HG03439 (cell line): ENCODE results near the gene SLC9A6.

Experiments
- ATAC-seq: cut with Tn5 transposase; IDR thresholded peaks from one replicate; pipeline ENCODE4 v1.9.1; 2021; ENCODE audit warnings: mild to moderate bottlenecking, moderate library complexity; ENCODE audit not compliant: unreplicated experiment

The SLC9A6 gene

DNA sequence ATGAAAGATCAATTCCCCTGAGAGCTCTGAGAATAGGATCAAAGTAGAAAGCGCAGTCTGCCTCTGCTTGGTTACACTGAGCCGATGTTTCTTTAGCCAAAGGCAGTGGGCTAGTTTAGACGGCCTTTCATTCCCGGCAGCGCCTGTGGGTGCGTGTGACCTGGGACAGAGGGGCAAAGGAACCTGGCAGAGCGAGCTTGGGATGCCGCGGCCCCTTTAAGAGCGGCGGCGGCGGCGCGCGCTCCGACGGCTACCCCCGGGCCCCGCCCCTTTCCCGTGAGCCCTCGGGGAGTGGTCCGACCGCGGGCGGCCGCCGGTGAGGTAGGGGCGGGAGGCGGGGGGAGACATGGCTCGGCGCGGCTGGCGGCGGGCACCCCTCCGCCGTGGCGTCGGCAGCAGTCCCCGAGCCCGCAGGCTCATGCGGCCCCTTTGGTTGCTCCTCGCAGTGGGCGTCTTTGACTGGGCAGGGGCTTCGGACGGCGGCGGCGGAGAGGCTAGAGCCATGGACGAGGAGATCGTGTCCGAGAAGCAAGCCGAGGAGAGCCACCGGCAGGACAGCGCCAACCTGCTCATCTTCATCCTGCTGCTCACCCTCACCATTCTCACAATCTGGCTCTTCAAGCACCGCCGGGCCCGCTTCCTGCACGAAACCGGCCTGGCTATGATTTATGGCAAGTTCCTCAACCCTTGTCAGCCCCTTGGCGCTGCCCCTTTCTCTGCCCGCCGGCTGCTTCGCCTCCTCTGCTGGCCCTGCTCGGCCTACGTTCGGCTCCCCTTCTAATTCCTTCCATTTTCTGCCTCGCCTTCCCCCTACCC, at the start of gene SLC9A6:
SLC9A6 (plus strand) TSS at position 279 of the 816 bp plus-strand sequence; CDS start at position 503, 224 bp downstream.
- peak; percentile 95 for ATAC-seq

- ATAC-seq: no peak
Measured at GRCh38 chrX:135944486-135944885, 40.7 kb upstream of the SLC9A6 start.

DNA sequence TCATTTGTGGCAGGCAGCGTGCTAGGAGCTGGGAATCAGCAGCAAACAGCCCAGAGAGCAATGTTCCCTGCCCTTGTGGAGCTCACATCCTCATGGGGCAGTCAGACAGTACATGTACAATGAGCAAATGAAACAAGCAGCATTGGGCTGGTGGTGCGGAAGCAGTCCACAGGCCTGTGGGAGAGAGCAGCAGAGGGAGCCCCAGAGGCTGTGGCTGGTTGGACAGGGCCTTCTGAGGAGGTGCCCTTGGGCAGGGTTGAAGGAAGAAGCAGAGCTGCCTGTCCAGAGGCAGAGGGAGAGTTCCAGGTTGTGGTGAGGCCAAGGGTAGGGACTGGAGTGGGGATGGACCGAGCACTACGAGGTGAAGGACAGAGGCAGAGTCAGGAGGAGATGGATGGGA, 33.9 kb upstream of the SLC9A6 start:
- ATAC-seq: no peak

GRCh38 chrX:135973025-135973547, 12.1 kb upstream of the SLC9A6 start:
- no peak for ATAC-seq

DNA sequence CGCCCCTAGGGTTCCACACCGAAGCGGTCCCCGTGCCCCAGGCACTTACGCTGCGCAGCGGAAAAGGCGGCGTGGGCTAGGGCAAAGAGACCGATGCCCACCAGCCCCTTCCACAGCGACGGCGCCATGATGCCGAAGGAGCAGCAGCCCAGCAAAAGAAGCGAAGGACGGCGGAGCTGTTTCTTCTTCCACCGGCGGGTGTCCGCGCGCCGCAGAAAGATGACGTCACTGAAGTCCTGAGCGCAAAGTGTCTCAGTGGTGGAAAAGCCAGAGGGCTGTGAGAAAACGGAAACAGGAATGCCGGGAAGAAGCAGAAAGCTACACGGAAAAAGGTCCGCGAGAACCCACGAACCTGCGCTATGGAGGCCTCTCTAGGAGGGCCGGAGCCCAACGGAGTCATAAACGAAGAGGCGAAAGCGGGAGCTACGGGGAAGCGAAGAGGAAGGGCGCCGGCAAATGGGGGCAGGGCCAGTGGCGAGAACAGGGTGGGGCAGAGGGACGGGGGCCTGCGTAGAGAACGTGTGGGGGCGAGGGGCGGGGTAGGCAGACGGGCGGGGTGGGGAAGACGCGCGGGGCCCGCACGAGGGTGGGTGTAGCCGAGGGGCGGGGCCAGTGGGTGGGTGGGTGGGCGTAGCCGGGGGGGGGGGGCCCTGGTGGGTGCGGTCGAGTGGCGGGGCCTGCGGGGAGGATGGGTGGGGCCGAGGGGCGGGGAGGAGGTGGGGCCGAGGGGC, 11.5 kb upstream of the SLC9A6 start, which contains the start of gene MMGT1:
MMGT1 (minus strand) TSS at position 441 of the 731 bp plus-strand sequence; CDS start at position 128, 313 bp downstream.
- peak; percentile 85 for ATAC-seq

- ATAC-seq: no peak
Measured at GRCh38 chrX:135974279-135974856, 10.9 kb upstream of the SLC9A6 start.

DNA sequence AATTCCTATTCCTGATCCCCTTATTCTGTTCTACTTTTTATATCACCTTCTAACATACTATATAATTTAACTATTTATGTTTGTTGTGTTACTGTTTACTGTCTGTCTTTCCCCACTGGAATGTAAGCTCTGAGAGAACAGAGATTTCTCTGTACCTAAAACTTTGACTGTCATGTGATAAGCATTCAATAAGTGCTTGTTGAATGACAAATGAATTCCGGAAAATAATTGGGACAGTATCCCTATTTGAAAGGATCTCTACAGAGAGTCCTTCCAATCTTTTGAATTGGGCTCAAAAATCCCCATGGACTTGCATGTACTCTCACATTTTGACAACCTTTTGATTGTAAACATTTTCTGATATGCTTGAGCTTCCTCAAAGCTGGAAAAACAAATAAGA, 9.8 kb upstream of the SLC9A6 start:
- no peak for ATAC-seq

- no peak for ATAC-seq
Measured at GRCh38 chrX:135977611-135978010, 7.6 kb upstream of the SLC9A6 start.

GRCh38 chrX:135981010-135981409, 4.2 kb upstream of the SLC9A6 start:
- no peak for ATAC-seq

- no peak for ATAC-seq
Measured at GRCh38 chrX:135981668-135982067, 3.6 kb upstream of the SLC9A6 start.

DNA sequence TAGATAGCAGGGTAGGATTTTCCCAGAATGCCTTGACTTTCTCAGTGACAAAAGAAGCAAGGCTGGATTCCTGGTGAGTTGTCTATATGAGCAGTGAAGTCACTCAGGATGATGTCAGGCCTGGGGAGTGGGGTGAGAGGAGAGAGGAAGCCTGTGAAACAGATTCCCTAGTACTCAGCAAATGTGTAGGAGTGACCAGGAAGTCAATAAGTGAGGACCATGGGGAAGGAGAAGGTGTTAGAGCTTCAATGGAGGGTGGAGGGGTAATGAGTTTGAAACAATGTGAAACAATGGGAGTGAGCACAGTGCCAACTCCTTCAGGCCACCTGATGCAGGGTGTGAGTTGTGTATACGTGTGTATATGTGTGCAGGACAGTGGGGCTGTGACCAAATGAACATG, 2.4 kb upstream of the SLC9A6 start:
- ATAC-seq: no peak

- ATAC-seq: no peak
Measured at GRCh38 chrX:135984256-135984655, 979 bp upstream of the SLC9A6 start.

GRCh38 chrX:135984791-135985156, 461 bp upstream of the SLC9A6 start:
- peak; percentile 7 for ATAC-seq

- ATAC-seq: no peak
Measured at GRCh38 chrX:135985973-135986310, 707 bp downstream of the SLC9A6 start.

DNA sequence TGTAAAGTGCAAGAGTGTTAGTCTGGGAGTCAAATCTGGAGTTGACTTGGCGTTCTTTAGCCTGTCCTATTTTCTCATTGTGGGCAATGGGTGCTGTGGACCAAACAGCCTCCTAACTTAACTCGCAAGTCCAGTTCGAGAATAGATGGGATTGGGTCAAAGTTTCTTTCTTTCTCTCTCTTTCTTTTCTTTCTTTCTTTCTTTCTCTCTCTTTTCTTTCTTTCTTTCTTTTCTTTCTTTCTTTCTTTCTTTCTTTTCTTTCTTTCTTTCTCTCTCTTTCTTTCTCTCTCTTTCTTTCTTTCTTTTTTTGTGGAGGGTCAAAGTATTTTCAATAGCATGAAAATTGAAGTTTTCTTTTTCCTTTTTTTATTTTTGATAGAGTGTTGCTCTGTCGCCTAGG, 3.0 kb downstream of the SLC9A6 start:
- no peak for ATAC-seq

- ATAC-seq: no peak
Measured at GRCh38 chrX:136015016-136015415, 29.8 kb downstream of the SLC9A6 start.

DNA sequence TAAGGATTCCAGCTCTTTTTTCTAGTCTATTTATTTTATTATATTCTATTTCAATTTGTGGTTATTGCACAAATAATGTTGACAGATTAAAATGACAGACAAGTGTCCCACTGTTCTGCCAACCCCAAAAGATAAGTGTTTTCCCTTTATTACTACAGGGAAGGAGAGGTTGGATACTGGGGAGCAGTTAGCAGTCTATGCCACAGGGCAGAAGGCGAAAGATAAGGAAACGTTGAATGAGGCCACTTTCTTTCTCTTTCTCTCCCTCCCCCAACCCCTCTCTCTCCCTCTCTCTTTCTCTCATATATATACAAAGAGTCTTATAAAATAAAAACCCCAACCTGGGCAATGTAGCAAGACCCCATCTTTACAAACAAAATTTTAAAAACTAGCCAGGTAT, 31.6 kb downstream of the SLC9A6 start:
- ATAC-seq: no peak

- ATAC-seq: no peak
Measured at GRCh38 chrX:136019226-136019625, 34.0 kb downstream of the SLC9A6 start.

GRCh38 chrX:136021160-136021559, 35.9 kb downstream of the SLC9A6 start:
- ATAC-seq: no peak

GRCh38 chrX:136021903-136022302, 36.7 kb downstream of the SLC9A6 start:
- no peak for ATAC-seq

DNA sequence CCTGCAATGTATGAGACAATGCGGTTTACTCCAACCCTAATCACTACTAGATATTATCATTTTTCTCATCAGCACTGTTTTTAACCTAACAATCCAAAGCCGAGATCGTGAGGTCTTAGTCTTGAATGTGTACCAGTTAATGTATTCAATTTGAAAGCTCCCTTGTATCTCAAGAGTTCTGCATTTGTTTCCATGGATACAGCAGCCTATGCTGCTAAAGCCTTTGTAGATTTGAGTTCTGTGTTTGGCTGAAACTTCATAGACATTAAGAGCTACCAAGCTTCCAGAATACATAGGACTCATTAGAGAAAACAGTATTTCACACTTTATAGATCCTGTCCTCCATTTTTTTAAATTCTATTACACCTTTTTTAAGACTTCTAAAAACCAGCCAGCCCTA, 39.9 kb downstream of the SLC9A6 start:
- ATAC-seq: no peak
